IPS-18c (cell line): Measurements from ENCODE around the gene ARHGAP10.

Experiments
- H3K4me3 ChIP-seq: 2 replicates; pipeline ENCODE4 v1.7.0; 2013; ENCODE audit warnings: low read depth, mild to moderate bottlenecking, low read length, moderate library complexity; ENCODE audit not compliant: insufficient read depth
- H3K9me3 ChIP-seq: one replicate; pipeline ENCODE4 v1.6.1; 2013; ENCODE audit warnings: mild to moderate bottlenecking, low read length, moderate library complexity; ENCODE audit not compliant: control insufficient read depth, insufficient read depth

ARHGAP10 gene

DNA sequence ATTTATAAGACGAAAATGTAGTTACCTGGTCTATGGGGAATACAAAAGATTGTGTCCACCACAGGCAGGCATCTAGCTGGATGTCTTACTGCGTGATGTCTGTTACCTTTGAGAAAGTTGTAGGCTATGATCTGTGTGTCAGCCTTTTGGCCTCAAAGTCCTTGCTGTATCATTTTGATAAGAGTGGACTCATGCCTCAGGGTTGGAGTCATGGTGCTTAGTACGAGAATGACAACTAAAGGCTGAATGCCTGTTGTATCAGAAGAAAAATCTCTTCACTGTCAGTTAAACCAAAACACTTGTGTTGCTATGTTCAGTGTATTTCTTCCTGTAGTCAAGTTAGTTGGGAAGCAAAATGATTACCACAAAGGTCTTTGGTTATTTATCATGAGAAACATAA is 226.2 kb downstream of the ARHGAP10 start:
- Histone ChIP-seq H3K9me3 (no peaks in the 10 kb centered on the region), H3K4me3 (no peak overlapping the region)

DNA sequence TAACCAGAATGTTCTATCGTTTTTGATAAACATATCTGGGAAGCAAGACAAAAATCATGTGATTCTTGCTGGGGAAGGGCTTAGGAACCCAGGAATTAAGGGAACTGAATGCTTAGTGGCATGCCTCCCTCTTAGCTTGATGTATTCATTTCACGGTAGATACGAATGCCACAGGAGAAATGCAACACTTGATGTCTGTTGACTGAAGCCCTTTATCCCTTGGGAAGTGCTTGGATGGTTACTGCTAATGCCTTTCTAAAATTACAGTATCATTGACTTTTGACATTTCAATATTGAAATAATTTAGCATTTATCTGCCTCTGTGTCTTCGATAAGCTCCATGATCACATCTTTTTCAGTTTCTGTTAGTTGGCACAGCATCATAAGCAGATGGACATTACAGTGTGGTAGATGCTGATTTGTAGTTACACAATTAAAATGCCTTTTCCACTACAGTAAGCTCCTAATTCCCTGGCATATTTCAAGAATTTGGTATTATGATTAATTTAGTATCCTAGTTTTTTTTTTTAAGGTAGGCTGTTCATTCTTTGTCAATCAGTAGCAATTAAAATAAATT is 226.7 kb downstream of the ARHGAP10 start:
- H3K4me3 ChIP-seq, result no peak overlapping the region
- H3K9me3 ChIP-seq, result no peaks in the 10 kb centered on the region

DNA sequence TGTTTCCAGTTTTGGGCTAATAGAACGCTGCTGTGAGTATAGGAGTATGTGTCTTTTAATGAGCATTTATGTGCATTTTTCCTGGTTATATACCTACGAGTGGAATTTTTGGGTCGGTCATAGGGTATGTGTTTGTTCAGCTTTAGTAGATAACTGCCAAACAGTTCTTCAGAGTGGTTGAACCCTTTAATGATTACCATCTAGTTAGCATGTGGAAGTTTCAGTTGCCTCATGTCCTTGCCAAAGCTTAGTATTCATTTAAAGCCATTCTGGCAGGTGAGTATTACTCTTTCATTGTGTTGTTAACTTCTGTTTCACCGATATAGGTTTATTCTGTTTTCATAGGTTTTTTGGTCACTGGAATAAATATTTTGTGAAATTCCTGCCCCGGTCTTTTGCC is 229.1 kb downstream of the ARHGAP10 start:
- Histone ChIP-seq H3K9me3 (no peaks in the 10 kb centered on the region), H3K4me3 (no peak overlapping the region)

DNA sequence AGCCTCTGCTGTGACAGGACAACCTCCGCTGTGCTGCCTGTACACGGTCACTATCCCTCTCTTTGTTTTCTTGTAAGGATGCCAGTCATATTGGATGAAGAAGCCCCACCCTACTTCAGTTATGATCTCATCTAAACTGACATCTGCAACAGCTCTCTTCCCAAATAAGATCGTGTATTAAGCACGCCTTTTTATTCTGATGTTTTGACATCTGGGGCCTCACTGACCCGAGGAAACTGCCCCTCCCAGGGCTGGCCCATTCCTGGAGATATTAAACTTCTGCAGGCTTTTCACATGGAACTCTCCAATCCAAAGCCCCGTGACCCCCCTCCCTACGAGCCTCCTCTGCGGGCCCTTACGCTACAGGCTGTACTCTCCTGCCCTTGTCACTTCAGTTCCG is 232.0 kb downstream of the ARHGAP10 start:
- Histone ChIP-seq H3K4me3 (no peak overlapping the region), H3K9me3 (no peaks in the 10 kb centered on the region)

DNA sequence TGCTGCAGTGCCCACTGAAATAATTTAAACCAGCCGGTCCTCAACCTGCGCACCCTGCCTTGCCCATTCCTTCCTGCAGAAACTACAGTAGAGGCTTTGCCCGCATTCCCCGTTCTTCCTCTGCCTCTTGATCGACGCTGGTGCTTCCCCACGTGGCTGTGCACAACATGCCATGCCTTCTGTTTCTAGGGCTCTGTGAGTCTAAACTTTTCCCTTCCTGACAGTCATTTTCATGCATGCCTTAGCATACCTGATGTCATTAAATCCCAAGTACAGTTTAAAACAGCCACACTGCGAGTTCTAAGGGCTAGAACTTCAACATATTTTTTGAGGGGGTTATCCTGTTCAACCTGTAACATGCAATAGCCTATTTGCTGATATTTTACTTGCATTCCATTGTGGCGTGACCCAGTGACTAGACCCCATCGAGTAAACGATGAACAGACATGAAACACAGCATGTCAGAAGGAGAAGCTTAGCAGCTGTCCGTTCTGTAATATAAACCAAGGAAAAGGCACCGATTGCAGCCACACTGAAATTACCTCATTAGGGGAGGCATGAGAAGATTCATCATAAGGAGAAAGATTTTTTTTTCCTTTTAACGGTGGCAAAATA is 232.5 kb downstream of the ARHGAP10 start:
- Histone ChIP-seq H3K4me3 (no peak overlapping the region), H3K9me3 (no peaks in the 10 kb centered on the region)

DNA sequence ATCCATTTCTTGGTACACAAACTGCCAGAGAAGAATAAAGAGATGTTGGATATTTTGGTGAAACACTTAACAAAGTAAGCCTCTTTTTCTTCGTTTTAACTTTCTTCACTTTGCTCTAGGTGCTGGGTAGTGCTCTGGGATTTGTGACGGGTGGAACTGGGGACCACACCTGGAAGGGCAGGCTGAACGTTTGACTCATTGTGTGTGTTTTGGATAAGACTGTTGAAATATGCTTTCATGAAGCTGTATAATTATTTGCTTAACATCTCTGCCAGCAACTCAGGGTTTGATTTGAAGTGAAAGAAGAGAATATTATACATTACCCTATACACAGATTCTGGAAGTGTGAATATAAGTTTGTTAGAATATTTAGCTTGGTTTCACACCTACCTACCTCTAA is 233.2 kb downstream of the ARHGAP10 start:
- Histone ChIP-seq H3K9me3 (no peaks in the 10 kb centered on the region), H3K4me3 (no peak overlapping the region)

DNA sequence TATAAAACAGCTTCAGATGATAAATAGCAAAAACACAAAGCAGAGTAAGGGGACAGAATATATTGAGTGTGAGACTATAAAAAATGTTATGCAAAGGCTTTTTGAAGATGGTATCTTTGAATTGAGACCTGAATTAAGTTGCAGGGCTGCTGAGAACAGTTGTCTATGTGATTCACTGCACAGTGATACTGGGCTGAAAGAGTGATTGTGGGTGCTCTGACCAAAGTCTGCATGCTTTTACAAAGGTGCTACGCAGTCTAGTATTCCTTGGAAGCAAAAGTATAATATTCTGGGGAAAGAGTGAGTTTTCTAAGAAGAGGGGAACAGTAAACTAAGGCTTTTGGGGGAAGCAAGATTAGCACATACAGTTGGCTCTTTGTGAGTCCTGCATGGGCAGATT is 234.0 kb downstream of the ARHGAP10 start:
- Histone ChIP-seq H3K9me3 (no peaks in the 10 kb centered on the region), H3K4me3 (no peak overlapping the region)

DNA sequence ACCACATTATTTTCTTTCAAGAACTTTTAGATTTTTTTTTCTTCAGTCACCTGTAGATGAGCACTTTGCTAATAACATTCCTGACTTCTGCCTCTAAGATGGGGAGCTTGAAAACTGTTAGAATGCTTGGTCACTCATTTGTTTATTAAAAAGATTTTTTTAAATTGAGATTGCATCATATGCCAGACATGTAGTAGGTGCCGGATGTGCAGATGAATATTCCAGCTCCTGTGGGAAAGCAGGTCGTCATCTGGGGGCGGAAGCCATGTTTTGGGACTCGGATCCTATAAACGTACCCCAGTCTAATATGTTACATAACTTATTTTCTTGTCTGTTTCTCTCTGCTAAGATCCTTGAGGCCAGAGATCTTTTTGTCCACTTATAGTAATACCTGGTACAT is 236.8 kb downstream of the ARHGAP10 start:
- Histone ChIP-seq H3K4me3 (no peak overlapping the region), H3K9me3 (no peaks in the 10 kb centered on the region)

DNA sequence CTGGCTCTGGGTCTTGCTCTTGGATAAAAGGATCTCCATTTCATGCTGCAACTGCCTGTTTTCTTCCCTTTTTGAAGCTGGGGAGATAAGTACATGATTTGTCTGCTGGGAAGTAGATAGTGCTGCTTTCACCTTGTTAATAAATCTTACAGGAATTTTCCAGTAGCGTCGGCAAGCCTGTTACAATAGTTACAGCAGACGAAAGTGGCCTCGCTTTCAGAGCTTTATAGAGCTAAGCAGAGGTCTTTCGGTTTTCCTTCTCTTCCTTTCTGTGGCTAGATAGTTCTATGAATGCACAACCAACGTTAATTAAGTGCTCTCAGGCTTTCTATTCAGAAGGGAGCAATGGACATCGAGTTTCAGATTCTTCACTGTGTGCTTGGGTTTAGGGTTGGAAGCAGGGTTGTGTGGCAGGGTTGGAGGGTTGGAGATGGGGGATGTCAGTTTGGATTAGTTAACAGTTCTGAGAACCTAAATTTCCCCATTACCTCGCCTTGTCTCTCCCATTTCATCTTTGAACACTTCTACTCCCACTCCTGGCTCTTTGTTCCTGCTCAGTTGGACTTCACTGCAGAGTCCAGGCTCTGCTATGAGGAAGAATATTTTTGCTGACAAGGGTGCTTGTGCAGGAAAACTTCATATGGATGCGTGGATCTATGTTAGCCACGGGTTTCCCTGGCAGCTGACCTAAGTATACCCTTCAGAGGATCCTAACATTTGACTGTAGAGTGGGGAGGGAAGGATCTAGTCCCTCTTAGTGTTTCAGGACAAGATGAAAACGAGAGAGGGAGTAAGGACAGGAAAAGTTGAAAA is 237.9 kb downstream of the ARHGAP10 start:
- Histone ChIP-seq H3K4me3 (no peak overlapping the region), H3K9me3 (no peaks in the 10 kb centered on the region)

DNA sequence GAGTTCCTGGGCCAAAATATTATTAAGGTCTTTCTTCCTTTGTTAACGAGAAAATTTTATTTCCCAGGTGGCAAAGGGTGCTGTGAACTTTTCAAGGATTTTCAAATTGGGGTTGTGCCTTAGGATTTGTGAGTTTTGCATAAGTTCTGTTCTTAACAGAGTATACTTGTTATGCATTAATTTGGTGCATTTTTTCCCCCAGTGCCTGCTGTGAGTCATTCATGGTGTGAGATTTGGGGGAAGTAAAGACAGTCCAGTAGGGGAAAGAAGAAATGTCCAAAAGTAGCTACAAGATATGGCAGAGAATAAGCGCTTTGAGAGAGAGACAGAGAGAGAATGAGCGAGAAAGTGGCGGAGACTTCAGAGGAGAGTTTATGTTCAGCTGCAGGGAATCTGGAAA is 239.2 kb downstream of the ARHGAP10 start:
- Histone ChIP-seq H3K4me3 (no peak overlapping the region), H3K9me3 (no peaks in the 10 kb centered on the region)

DNA sequence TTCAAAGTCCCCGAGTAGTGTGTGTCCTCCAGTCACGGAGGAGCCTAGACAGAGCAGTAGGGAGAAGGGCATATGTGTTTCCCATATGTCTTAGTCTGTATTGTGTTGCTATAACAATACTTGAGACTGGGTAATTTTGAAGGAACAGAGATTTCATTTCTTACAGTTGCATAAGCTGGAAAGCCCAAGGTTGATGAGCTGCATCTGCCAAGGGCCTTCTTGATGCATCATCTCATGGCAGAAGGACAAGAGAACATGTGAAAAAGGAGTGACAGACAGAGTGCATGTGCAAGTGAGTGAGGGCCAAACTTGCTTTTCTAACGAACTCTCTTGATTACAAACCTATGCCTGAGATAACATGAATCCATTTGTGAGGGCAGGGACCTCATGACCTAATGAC is 243.4 kb downstream of the ARHGAP10 start:
- H3K4me3 ChIP-seq, result no peak overlapping the region
- H3K9me3 ChIP-seq, result no peaks in the 10 kb centered on the region

DNA sequence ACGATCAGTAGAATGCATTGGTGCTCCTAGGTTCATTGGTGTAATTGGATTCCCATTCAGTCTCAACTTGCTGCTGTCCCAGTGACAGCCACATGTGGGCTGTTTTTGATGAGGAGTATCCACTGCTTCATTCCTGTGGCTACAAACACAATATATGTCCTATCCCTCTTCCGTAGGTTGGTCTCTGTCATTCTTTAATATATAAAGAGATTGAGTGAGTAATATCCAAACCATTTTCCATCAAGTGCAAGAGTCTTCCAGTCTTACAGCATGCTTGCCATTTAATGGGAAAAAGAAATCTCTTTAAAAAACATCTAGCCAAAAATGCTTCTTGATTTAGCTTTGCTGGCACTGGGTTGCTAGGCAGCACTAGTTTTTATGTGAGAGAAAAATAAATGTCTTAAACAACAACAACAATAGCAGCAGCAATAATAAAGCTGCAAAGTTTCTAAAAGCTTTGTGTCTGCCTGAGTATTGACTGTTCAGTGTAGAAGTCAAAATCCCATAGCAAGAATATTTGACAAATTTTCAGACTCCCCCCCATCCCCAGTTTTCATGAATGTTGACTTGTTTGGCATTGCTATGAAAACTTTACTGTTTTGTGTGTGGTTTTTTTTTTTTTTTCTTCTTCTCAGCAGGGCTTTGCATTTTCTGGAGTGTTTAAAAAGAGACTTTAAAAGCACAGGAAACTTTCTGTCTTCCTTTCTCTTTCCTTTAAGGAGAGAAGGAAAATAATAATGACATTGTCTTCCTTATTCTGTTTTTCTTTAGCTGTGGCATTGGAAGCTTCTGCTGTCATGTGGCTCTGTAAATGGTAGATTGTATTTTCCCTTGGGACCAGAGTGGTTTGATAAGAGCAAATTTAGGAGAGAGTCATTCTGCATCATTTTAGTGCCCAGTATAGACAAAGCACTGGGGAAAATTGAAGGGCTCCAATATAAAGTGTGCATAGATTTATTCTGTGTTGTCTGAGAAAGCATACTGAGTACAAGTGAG is 244.3 kb downstream of the ARHGAP10 start:
- Histone ChIP-seq H3K9me3 (no peaks in the 10 kb centered on the region), H3K4me3 (no peak overlapping the region)

DNA sequence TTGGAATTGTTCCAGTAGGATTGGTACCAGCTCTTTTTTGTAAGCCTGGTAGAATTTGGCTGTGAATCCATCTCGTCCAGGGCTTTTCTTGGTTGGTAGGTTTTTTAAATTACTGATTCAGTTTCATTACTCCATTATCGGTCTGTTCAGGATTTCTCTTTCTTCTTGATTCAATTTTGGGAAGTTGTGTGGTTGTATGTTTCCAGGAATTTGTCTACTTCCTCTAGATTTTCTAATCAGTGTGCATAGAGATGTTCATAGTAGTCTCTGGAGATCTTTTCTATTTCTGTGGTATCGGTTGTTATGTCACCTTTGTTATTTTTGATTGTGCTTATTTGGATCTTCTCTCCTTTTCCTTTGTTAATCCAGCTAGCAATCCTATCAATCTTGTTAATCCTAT is 248.7 kb downstream of the ARHGAP10 start:
- Histone ChIP-seq H3K9me3 (peaks cover 6% of the 10 kb centered on the region), H3K4me3 (no peak overlapping the region)

DNA sequence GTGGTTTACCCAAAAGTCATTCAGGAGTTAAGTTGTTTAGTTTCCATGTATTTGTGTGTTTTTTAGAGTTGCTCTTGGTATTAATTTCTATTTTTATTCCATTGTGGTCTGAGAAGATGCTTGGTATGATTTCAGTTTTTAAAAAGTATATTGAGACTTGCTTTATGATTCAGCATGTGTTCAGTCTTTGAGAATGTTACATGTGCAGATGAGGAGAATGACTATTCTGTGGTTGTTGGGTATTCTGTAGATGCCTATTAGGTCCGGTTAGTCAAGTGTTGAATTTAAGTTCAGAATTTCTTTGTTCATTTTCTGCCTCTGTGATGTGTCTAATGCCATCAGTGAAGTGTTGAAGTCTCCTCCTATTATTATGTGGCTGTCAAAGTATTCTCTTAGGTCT is 249.4 kb downstream of the ARHGAP10 start:
- Histone ChIP-seq H3K4me3 (no peak overlapping the region), H3K9me3 (peaks cover 6% of the 10 kb centered on the region)

DNA sequence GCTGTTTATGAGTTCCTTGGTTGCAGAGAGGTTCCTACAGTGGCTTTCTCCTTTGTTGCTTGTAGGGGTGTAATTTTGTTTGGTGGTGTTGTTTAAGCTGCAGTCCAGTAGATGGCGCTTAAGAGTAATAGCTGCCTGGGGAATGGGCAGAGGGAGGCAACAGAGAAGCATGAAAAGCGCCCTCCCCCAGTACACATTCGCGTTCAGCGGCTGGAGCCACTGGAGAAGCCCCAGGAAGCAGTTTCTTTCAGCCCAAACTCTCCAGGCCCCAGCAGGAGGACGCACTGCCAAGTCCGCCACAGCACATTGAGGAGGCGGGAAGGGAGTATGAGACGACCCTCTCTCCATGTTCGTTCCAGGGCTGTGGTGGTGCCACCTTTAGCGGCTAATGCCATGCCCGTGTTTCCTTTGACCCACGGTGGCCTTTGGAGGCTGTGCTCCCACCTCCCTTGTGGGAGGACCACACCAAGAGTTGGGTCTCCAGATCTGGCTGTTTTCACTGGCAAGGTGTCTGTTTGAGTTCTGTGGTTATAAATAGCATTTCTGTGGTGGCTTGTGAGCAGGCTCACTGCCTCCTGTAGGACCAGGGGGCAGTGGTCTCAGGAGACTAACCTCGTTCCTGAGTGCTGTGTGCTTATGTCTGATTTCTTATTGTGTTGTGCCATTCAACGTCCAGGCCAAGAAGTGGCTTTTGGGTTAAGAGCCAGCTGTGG is 252.3 kb downstream of the ARHGAP10 start:
- Histone ChIP-seq H3K9me3 (peaks cover 6% of the 10 kb centered on the region), H3K4me3 (no peak overlapping the region)

DNA sequence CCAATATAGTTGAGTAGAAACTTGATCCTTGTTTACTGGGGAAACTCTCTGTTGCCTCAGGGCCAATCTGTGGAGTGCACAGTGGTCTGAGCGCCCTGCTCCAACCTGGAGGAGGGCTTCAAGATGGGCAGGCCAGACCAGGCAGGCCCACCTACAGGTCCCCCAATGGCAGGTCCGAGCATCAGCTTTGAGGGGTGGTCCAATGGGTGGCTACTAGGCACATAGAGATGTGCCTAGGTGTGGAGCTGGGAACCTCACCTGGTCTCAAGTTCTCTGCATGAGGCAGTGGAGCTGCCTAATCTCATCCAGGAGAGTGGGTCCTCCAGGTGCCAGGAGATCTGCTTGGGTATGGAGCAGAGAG is 252.9 kb downstream of the ARHGAP10 start:
- H3K4me3 ChIP-seq, result no peak overlapping the region
- peaks cover 6% of the 10 kb centered on the region for H3K9me3 ChIP-seq

DNA sequence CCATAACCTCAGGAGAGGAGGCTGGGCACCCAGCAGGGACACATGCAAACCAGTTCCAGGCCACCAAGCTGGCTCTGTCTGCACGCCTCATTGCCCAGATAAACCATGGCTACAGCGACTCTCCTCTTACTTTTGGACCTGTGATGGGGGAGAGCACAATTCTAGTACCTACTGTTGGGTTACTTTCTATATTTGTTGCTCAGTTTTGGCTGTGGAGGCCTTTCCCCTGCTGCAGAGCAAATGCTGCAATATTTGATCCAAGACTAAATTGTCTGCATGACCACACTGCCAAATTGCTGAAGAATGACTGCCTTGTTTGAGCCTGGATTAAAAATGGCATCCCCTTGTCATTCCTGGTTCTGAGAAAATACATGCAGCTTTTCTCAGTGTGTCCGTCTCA is 253.5 kb downstream of the ARHGAP10 start:
- Histone ChIP-seq H3K4me3 (no peak overlapping the region), H3K9me3 (peaks cover 6% of the 10 kb centered on the region)
